Psoas muscle (tissue), 8 donors: ENCODE data around the gene ARL10. TPM values are rescaled to one million over a fixed set of nuclear protein-coding genes. Genes with fewer than 3 reads are reported as not detected.

ENCODE experiments used
- ATAC-seq, 4 donors: fragments of 200-7000 bp; cut with Tn5 transposase; one replicate each; pipeline ENCODE4 v1.9.1; 2020; ENCODE audit warnings: moderate library complexity in 3 of 4, mild to moderate bottlenecking in 2 of 4
- DNase-seq, 2 donors: peaks; one replicate each; pipeline ENCODE4 v3.0.0-alpha.2; 2020
- H3K27ac ChIP-seq: fragments of 200-600 bp; one replicate; pipeline ENCODE4 v1.8.0; 2022
- H3K27me3 ChIP-seq, 3 donors: fragments of 200-600 bp in 1 of 3; one replicate each; pipeline versions ENCODE4 v1.6.1 to v1.8.0; 2013 to 2022; ENCODE audit warnings: low read length in 2 of 3, mild to moderate bottlenecking in 2 of 3, moderate library complexity in 1 of 3; ENCODE audit not compliant: insufficient read depth in 3 of 3
- H3K36me3 ChIP-seq, 2 donors: fragments of 200-600 bp in 1 of 2; one replicate each; pipeline versions ENCODE4 v1.6.1 to v1.8.0; 2013 to 2022; ENCODE audit warnings: low read depth in 1 of 2, mild to moderate bottlenecking in 1 of 2, moderate library complexity in 1 of 2; ENCODE audit not compliant: insufficient read depth in 1 of 2
- H3K4me1 ChIP-seq: fragments of 200-600 bp; one replicate; pipeline ENCODE4 v1.8.0; 2022
- H3K4me3 ChIP-seq: fragments of 200-600 bp; one replicate; pipeline ENCODE4 v1.8.0; 2022; ENCODE audit warnings: mild to moderate bottlenecking
- H3K9me3 ChIP-seq: fragments of 200-600 bp; one replicate; pipeline ENCODE4 v1.8.0; 2022
- WGBS, 3 donors: extraction: QIAGEN DNeasy Blood & Tissue Kit; methylation state at CpG; one replicate each; pipeline versions ENCODE4 v1.1.6 to v1.1.7; 2013; 5-methylcytosine and 5-hydroxymethylcytosine counted together
- intact Hi-C, 2 donors: fragments of 100-400 bp; cut with DNase I; formaldehyde crosslinking; loops; one replicate each; pipeline versions ENCODE4 v1.11.0 to v1.14.2; 2022
- polyA plus RNA-seq, 3 donors: library from polyadenylated mRNA; stranded (reverse); fragments of 200-250 nt; gene quantifications; one replicate each; pipeline ENCODE4 v1.2.3, GENCODE V29; 2013
- total RNA-seq, 4 donors: library from RNA; stranded (reverse); fragmentation: NEBNext Ultra II Directional in 2 of 4; extraction: Animal tissue kit (Norgen Biotek cat#: 25700) in 2 of 4; gene quantifications; one replicate each; pipeline versions ENCODE4 v1.2.1 to v1.2.4, GENCODE V29; 2021 to 2023
- TF ChIP-seq, protein P1 (sequence below): fragments of 200-600 bp; IDR thresholded peaks from one replicate; pipeline ENCODE4 v1.8.0; 2022; ENCODE audit warnings: antibody characterized with exemption
- donor health status: healthy with polysubstance abuse.
- donor health status: DM: no; HTN: no; CAD: no; lungs with moderate emphysema.
- donor health status: Bipolar disorder and iron deficiency.
- donor health status: healthy.
- donor health status: DM: yes; HTN: yes; CAD: no.
- donor health status: DM: no; HTN: no; CAD: no.
- donor health status: DM: no; HTN: no; CAD: no.
- donor health status: DM: yes; HTN: yes; CAD: no.

Gene ARL10
- total and polyA plus RNA-seq, 7 donors: 1.6 to 6.6 (median 3.9) TPM

DNA sequence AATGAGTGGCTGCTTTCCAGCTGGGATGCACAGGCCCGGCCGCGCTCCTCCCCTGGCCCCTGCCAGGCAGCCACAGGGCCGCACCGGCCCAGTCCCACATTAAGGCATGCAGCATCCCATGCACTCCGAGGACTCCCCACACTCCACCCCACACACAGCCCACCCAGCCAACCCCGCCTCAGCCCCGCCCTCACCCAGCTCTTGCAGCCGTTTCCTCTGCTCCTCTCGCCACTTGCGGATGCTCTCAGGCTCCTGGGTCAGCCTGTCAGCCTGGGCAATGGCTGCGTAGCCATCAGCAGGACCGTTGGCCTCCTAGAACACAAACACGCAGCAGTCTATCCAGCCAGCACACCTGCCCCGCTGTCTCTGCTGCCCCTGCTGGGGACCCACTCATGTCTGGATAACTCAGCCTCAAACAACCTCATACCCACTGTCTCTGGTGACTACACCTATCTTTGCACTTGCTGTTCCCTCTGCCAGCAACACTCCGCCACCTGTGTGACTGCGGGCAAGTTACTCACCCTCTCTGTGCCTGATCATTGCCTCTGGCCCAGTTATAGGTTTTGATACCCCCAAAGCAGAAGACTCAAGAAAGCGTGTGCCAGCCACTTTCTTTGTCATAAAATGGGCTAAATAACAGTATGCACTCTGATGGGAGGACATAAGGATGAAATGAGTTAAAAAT is 32.6 kb downstream of the ARL10 start:
- DNase-seq (no peak), ATAC-seq (no peak)
- no peaks in the 10 kb centered on the region for H3K9me3 ChIP-seq
- no peak overlapping the region for H3K27ac ChIP-seq
- intact Hi-C loops: no loop called here
- no peak overlapping the region for H3K4me3 ChIP-seq
- WGBS, 3 donors: 87 to 91% (median 89%) methylated on average over 18 of the region's 18 CpGs
- TF ChIP-seq, protein P1, sequence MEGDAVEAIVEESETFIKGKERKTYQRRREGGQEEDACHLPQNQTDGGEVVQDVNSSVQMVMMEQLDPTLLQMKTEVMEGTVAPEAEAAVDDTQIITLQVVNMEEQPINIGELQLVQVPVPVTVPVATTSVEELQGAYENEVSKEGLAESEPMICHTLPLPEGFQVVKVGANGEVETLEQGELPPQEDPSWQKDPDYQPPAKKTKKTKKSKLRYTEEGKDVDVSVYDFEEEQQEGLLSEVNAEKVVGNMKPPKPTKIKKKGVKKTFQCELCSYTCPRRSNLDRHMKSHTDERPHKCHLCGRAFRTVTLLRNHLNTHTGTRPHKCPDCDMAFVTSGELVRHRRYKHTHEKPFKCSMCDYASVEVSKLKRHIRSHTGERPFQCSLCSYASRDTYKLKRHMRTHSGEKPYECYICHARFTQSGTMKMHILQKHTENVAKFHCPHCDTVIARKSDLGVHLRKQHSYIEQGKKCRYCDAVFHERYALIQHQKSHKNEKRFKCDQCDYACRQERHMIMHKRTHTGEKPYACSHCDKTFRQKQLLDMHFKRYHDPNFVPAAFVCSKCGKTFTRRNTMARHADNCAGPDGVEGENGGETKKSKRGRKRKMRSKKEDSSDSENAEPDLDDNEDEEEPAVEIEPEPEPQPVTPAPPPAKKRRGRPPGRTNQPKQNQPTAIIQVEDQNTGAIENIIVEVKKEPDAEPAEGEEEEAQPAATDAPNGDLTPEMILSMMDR: no peak
- H3K27me3 ChIP-seq: no peaks in the 10 kb centered on the region
- H3K4me1 ChIP-seq: no peaks in the 10 kb centered on the region
- peaks cover 4 to 73% of the 10 kb centered on the region in 2 donors for H3K36me3 ChIP-seq

DNA sequence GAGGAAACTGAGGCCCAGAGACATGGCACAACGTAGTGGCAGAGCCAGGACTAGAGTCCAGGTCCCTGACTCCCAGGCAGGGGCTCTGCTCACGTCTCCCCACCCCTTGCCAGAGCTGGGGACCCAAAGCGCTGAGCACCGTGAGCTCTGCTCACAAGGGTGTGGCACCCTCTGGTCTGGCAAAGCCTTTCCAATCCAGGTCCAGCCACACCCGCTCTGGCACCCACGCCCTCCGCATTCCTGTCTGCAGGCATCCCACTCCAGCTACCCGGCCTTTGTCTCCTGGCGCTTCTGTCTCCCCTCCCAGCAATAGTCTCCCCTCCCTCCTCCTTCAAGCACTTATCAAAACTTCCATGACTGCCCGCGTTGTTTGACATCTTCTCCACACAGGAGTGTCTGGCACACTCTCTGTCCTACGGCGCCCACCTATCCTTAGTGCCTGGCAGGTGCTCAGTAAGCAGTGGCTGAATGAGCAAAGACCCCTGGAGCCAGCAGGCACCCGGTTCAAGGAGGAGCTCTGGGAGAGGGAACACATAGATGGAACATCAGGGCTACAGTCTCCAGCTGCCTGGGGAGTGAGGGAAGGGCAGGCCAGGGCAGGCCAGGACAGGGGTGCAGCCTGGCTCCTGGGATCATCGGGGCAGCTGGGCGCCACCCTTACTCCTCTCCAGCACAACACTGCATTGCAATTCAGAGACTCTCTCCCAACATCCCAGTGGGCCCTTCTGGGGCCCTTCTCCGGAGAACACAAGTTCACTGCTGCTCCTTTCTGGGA is 35.3 kb downstream of the ARL10 start:
- no peaks in the 10 kb centered on the region for H3K9me3 ChIP-seq
- DNase-seq (no peak), ATAC-seq (no peak)
- intact Hi-C loops: no loop called here
- H3K4me1 ChIP-seq: no peaks in the 10 kb centered on the region
- no peak overlapping the region for H3K4me3 ChIP-seq
- H3K27ac ChIP-seq: no peak overlapping the region
- H3K27me3 ChIP-seq: no peaks in the 10 kb centered on the region
- TF ChIP-seq, protein P1: no peak
- 70 to 85% (median 77%) methylated on average over 17 of the region's 17 CpGs for WGBS, 3 donors
- H3K36me3 ChIP-seq: peaks cover 4 to 76% of the 10 kb centered on the region in 2 donors

DNA sequence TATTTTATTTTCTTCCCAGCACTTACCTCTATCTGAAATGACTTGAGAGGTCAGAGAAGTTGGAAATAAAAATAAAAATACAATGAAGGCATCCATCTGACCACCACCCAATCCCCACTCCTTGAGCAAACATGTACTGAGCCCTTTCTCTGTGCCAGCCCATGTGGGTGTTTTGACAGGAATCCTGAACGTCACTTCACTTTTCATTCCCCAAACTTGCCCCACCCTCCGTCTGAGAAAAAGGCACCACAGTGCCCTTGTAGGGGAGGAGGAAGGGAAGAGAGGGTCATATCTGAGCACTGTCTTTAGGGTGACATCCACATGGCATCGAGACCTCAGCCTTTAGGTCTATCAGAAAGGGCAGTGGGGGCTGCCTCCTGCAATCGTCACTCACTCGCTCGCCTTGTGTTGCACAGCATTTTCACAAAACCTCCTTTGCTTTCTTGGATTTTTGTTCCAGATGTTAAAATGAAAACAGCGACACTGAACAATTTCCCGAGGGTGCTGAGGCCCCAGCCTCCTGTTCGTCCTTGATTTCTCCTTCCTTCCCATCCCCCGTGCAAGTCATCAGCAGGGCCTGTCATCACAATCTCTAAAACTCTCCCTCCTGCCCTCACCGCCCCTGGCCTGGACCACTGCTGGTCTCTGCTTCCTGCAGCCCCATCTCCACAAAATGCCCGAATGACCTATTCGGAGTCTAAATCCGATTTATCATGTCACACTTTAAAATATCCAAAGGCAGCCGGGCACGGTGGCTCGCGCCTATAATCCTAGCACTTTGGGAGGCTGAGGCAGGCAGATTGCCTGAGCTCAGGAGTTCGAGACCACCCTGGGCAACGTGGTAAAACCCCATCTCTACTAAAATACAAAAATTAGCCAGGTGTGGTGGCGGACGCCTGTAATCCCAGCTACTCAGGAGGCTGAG is 36.3 kb downstream of the ARL10 start:
- Histone ChIP-seq H3K36me3 (peaks cover 4 to 76% of the 10 kb centered on the region in 2 donors), H3K4me3 (no peak overlapping the region), H3K27me3 (no peaks in the 10 kb centered on the region), H3K9me3 (no peaks in the 10 kb centered on the region), H3K4me1 (no peaks in the 10 kb centered on the region), H3K27ac (no peak overlapping the region)
- TF ChIP-seq, protein P1: no peak
- intact Hi-C loops: no loop called here
- ATAC-seq (no peak), DNase-seq (no peak)
- WGBS, 3 donors: 78 to 86% (median 81%) methylated on average over 22 of the region's 22 CpGs

DNA sequence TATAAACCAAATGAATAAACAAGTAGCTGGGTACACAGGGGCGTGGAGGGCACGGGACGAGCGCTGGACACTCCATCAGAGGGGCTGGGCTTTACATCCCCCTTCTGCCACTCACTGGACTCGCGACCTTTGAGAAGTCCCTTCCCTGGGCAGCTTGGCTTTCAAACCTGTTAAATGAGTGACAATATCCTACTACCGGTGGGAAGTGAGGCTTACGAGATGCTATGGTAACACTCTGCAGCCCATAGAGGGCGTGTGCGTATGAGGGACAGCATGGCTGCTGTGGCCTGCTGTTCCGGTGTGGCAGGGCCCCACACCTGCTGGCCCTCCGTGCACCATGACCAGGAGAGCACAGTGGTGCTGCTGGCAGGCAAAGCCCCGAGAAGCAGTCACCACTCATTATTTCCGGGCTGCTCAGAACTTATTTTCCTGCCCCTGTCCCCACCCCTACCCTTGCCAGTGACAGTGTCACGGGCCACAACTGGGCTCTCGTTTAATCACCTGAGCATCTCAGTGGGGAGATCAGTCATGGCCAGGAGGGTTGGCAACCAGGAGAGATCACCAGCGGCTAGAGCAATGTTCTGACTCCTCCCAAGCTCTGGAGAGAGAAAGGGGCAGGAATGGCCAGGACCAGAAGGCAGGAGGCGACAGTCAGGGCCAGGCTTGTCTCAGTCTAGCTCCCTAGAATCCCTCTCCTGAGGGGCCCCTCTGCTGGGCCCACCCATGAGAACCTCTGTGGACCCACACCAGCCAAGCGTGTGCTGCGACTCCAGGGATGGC is 40.6 kb downstream of the ARL10 start:
- peaks cover 11% of the 10 kb centered on the region for H3K4me1 ChIP-seq
- TF ChIP-seq, protein P1: no peak
- no peak overlapping the region for H3K27ac ChIP-seq
- DNase-seq (no peak), ATAC-seq (peak in 1 of 4 donors; percentile 26)
- H3K36me3 ChIP-seq: peaks cover 0 to 90% of the 10 kb centered on the region in 2 donors
- H3K9me3 ChIP-seq: no peaks in the 10 kb centered on the region
- intact Hi-C loops: no loop called here
- whole genome bisulfite sequencing, 3 donors: 81 to 84% (median 83%) methylated on average over 20 of the region's 20 CpGs
- no peaks in the 10 kb centered on the region for H3K27me3 ChIP-seq
- H3K4me3 ChIP-seq: no peak overlapping the region
